Measurements from ENCODE around the gene STT3B. TPM values are rescaled to one million over a fixed set of nuclear protein-coding genes. Genes with fewer than 3 reads are reported as not detected.

The STT3B gene
- total RNA-seq, 1 donor from 2014 or later, result 80.7 TPM

GRCh38 chr3:31550452-31551251, 17.9 kb downstream of the STT3B start:
- DNase-seq (ENCODE audit: low spot score), result no peak

GRCh38 chr3:31551646-31552045, 18.9 kb downstream of the STT3B start:
- DNase-seq (ENCODE audit: low spot score), result no peak

GRCh38 chr3:31552103-31552502, 19.4 kb downstream of the STT3B start:
- DNase-seq (ENCODE audit: low spot score), result no peak

GRCh38 chr3:31553258-31553657, 20.5 kb downstream of the STT3B start:
- no peak for DNase-seq (ENCODE audit: low spot score)

GRCh38 chr3:31555204-31555603, 22.5 kb downstream of the STT3B start:
- DNase-seq (ENCODE audit: low spot score), result no peak

GRCh38 chr3:31559872-31560534, 27.3 kb downstream of the STT3B start:
- DNase-seq (ENCODE audit: low spot score), result no peak

- DNase-seq (ENCODE audit: low spot score), result no peak
Measured at GRCh38 chr3:31561891-31562290, 29.2 kb downstream of the STT3B start.

GRCh38 chr3:31562525-31562924, 29.8 kb downstream of the STT3B start:
- DNase-seq (ENCODE audit: low spot score), result no peak

- no peak for DNase-seq (ENCODE audit: low spot score)
Measured at GRCh38 chr3:31565288-31565687, 32.6 kb downstream of the STT3B start.

GRCh38 chr3:31567036-31567435, 34.3 kb downstream of the STT3B start:
- no peak for DNase-seq (ENCODE audit: low spot score)

GRCh38 chr3:31568649-31569048, 35.9 kb downstream of the STT3B start:
- DNase-seq (ENCODE audit: low spot score), result no peak

GRCh38 chr3:31571325-31571724, 38.6 kb downstream of the STT3B start:
- no peak for DNase-seq (ENCODE audit: low spot score)

- DNase-seq (ENCODE audit: low spot score), result no peak
Measured at GRCh38 chr3:31572236-31573004, 39.7 kb downstream of the STT3B start.

GRCh38 chr3:31573036-31573779, 40.5 kb downstream of the STT3B start:
- no peak for DNase-seq (ENCODE audit: low spot score)

- no peak for DNase-seq (ENCODE audit: low spot score)
Measured at GRCh38 chr3:31575448-31575847, 42.7 kb downstream of the STT3B start.

- DNase-seq (ENCODE audit: low spot score), result no peak
Measured at GRCh38 chr3:31576521-31576920, 43.8 kb downstream of the STT3B start.

- DNase-seq (ENCODE audit: low spot score), result no peak
Measured at GRCh38 chr3:31577232-31577631, 44.5 kb downstream of the STT3B start.

- no peak for DNase-seq (ENCODE audit: low spot score)
Measured at GRCh38 chr3:31579828-31580227, 47.1 kb downstream of the STT3B start.

- DNase-seq (ENCODE audit: low spot score), result no peak
Measured at GRCh38 chr3:31580645-31581044, 47.9 kb downstream of the STT3B start.

- DNase-seq (ENCODE audit: low spot score), result no peak
Measured at GRCh38 chr3:31581660-31582059, 48.9 kb downstream of the STT3B start.

GRCh38 chr3:31589228-31589627, 56.5 kb downstream of the STT3B start:
- DNase-seq (ENCODE audit: low spot score), result no peak

Measured in mesenteric fat pad (tissue), 1 donor.